NCI-H1436 treated with DMSO at 0.1 percent for 48 hours (cell line): ENCODE measurements around the gene RTTN.

Experiments
- DNase-seq: peaks from one replicate; lab custom pipeline; 2025; lab: John Stamatoyannopoulos, UW

The RTTN gene

GRCh38 chr18:70074116-70074515 lies 131.4 kb downstream of the RTTN start:
- DNase-seq: no peak

GRCh38 chr18:70073432-70073831 lies 132.1 kb downstream of the RTTN start:
- DNase-seq: no peak

GRCh38 chr18:70072678-70073077 lies 132.8 kb downstream of the RTTN start:
- DNase-seq: no peak

DNA sequence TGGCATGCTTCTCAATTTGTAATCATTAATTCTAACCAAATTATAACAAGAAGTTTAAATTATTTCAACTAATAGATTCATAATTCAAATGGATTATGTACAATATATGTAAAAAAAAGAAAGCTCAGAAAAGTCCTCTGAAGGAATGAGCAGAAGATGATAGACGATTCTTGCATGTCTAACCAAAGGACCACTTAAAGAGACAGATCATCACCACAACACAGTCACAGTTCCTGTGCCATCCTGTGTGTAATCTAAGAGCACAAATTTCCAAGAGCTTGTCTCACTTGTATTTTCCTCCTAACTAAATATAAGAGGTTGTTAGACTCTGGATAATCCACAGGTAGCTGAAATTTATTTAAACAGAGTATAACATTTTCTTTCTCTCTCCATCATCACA lies 135.5 kb downstream of the RTTN start:
- no peak for DNase-seq

DNA sequence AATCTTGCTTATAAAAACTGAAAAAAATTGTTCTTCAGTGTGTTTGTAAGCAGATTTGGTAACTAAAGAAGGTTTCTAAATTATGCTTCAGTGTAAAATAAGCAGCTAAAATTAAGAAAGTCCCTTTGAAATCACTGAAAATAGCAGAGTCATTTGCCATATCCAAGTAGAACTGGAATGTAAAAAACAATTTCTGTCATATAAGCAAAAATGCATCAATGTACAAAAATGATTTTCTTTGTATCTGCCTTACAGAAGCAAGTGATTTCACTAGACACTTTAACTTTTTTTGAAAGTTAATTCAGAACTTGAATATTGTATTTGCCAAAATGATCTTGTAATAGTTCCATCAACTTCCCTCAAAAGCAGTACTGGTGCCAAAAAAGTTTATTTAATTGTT lies 136.1 kb downstream of the RTTN start:
- no peak for DNase-seq

GRCh38 chr18:70068981-70069380 lies 136.5 kb downstream of the RTTN start:
- no peak for DNase-seq

DNA sequence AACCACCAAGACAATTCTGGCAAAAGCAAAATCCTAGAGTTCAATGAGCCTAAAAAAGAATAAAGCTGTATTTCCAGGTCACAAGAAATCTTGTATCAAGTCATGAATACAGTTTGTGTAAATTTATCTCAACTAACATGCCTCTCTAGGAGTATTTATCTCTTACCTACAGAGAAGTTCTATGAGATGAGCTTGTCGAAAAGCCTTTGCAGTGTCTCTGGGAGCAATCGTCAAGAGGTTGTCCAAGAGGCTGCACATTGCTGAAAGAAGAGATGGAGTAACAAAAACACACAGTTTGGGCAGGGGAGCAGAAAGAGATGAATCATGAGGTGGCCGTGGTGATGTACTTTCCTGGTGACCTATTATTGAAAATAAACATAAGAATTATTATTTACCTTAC lies 145.8 kb downstream of the RTTN start:
- no peak for DNase-seq

GRCh38 chr18:70058916-70059315 lies 146.6 kb downstream of the RTTN start:
- no peak for DNase-seq

- no peak for DNase-seq
These were observed 157.4 kb downstream of the RTTN start for GRCh38 chr18:70047931-70048603.

- no peak for DNase-seq
These were observed 158.7 kb downstream of the RTTN start for GRCh38 chr18:70046796-70047195.

- DNase-seq: no peak
These were observed 159.3 kb downstream of the RTTN start for GRCh38 chr18:70046207-70046606.

GRCh38 chr18:70044632-70045031 lies 160.9 kb downstream of the RTTN start:
- no peak for DNase-seq

- DNase-seq: no peak
These were observed 163.9 kb downstream of the RTTN start for GRCh38 chr18:70041459-70042050.

DNA sequence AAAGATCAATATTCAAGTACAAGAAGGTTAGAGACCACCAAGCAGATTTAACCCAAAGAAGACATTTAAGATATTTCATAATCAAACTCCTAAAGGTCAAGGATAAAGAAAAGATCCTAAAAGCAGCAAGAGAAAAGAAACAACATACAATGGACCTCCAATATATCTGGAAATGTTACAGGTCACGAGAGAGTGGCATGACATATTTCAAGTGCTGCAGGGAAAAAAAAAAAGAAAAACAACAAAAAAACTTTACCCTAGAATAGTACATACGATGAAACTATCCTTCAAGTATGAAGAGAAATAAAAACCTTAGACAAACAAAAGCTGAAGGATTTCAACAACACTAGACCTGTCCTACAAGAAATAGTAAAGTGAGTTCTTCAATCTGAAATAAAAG lies 166.3 kb downstream of the RTTN start:
- no peak for DNase-seq

- DNase-seq: no peak
These were observed 167.9 kb downstream of the RTTN start for GRCh38 chr18:70037431-70038061.

GRCh38 chr18:70036771-70037347 lies 168.6 kb downstream of the RTTN start:
- DNase-seq: no peak

DNA sequence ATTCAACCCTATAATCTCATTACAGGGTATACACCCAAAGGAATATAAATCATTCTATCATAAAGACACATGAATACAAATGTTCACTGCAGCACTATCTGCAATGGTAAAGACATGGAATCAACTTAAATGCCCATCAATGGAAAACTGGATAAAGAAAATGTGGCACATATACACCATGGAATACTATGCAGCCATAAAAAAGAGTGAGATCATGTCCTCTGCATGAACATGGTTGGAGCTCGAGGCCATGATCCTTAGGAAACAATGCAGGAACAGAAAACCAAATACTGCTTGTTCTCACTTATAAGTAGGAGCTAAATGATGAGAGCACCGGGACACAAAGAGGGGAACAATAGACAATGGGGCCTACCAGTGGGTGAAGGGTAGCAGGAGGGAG lies 169.3 kb downstream of the RTTN start:
- no peak for DNase-seq

- no peak for DNase-seq
These were observed 174.3 kb downstream of the RTTN start for GRCh38 chr18:70031221-70031620.

GRCh38 chr18:70030728-70031127 lies 174.8 kb downstream of the RTTN start:
- DNase-seq: no peak

- DNase-seq: no peak
These were observed 176.3 kb downstream of the RTTN start for GRCh38 chr18:70029163-70029562.

DNA sequence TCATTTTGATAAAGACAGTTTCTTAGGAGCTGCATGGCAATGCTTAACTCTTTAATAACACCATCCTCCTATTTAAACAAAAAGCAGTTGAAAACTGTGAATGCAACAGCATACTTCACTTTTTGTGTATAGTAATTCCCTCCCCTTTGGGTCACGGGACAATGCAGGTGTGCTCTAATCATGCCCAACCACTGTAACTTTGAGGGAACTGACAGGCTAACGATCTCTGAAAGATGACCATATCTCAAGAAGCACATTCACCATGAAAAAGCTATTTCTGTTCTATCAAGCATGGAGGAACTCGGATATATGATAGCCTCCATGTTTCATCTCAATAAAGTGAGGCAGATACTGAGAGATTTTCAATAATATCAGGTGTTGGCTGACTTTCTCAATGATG lies 176.8 kb downstream of the RTTN start:
- no peak for DNase-seq

DNA sequence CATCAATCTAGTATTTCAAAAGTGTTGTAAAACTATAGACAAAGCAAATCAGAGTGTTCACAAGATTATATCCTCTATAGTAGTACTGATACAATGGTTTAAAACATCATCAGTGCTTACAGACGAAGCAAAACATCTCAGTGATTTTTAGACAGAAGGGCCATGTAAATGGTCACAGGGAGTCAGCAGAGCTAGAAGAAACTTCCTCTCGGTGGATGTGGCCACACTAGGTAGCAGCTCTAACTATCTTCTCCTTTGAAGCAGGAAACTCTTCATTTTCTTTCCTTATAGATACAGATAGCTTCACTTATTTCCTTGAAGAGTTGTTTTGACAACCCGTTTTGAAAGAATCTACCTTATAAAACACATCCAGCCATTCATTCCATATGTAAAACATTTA lies 177.4 kb downstream of the RTTN start:
- no peak for DNase-seq

GRCh38 chr18:70025580-70025979 lies 179.9 kb downstream of the RTTN start:
- DNase-seq: no peak
